Right renal cortex interstitium (tissue), 3 donors: Measurements from ENCODE around the gene CYFIP1. TPM values are rescaled to one million over a fixed set of nuclear protein-coding genes. Genes with fewer than 3 reads are reported as not detected.

Experiments
- DNase-seq, 3 donors: peaks; one replicate each; pipeline ENCODE4 v3.0.0-alpha.2; 2013; ENCODE audit warnings: low read depth in 3 of 3, low spot score in 2 of 3
- polyA plus RNA-seq, 3 donors: library from polyadenylated mRNA; unstranded; fragments of 120-200 nt; gene quantifications; one replicate each; pipeline ENCODE4 v1.2.1, GENCODE V29; 2013; ENCODE audit not compliant: insufficient read length in 3 of 3

CYFIP1 gene
- polyA plus RNA-seq, 3 donors: 86.0 to 94.7 (median 92.1) TPM

- no peak for DNase-seq
Measured at GRCh38 chr15:22893881-22894280, 86.3 kb downstream of the CYFIP1 start.

DNA sequence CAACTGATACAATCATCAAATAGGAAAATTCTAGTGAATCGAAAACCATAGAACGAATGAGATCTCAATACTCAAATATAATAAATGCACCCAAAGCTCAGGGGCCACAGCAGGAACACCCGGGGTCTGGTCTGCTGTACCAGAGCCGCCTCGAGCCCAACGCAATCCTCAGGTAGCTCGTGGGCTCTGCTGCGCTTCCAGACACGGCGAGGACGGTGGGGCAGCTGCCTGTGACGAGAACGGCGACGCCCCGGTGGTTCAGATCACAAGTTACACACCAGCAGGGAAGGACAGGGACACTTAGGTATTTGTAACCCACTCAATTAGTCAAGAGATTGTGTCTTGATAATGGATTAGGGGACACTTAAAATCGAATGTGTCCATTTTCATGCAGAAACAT is 87.1 kb downstream of the CYFIP1 start:
- no peak for DNase-seq

DNA sequence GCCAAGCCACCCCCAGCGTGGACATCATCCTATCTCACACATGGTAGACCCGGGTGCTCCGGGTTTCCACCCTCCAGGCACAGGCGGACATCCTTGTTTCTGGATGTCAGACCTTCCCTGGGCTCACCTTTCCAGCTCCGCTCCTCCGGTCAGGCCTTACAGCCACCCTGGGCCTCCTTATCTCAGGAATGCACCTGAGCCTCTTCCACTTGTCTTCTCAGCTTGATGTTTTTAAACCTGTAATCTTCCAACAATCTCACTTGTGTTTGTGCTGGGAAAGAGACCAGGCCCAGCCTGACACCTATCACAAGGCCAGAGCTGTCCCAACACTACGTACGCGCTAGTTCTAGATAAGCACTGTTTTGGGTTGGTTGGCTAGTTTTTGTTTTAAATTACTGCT is 87.8 kb downstream of the CYFIP1 start:
- DNase-seq: no peak

GRCh38 chr15:22891426-22892210 is 88.5 kb downstream of the CYFIP1 start:
- DNase-seq: no peak

GRCh38 chr15:22890296-22890695 is 89.9 kb downstream of the CYFIP1 start:
- DNase-seq: no peak

DNA sequence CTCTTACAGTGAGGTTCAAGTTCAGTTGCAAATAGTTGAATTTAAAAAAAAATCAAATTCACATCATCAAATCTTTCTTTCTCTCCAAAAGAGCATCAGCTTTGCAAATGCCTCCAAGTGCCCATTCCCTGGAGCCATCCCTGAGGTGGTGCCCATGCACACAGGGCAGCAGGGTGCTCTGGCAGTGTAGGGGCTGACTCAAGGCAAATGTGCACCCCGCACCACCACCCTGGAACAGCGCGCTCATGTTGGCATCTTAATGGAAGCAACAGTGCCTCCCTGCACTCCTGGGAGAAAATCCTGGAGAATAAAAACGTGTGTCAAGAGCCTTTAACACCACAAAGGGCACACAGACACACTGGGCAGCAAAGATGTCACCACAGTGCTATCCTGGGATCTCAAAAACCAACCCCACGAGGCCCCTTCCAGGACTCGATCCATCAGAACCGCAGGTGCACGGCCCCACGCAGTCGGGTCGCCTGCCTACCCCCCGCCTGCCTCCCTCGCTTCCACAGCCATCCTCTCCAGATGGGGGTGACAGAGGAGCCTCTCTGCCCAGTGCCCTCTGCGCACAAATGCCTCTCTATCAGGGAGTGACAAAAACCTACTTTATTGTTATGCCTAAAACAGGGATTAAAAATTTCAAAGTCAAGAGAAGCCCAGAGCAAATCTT is 90.9 kb downstream of the CYFIP1 start:
- no peak for DNase-seq

DNA sequence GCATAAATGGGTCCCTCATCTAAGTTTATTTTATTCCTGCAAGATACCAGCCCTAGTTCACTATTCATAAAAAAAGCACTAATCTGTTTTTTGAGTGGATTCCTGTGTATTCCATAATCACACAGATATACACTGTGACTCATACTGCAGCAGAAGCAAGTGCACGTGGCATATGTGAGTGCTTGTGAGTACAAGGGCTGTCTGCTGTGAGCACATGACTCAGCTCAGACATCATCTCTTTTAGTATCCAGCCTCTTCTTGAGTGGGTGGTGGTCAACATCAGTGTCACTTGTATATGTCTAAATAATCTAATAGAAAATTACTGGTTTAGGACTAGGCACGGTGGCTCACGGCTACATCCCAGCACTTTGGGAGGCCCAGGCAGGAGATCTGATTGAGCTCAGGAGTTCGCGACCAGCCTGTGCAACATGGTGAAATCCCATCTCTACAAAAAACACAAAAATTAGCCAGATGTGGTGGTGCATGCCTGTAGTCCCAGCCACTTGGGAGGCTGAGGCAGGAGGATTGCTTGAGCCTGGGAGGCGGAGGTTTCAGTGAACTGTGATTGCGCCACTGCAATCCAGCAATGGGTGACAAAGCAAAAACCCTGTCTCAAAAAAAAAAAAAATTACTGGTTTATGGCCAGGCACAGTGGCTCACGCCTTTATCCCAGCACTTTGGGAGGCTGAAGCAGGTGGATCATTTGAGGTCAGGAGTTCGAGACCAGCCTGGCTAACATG is 91.9 kb downstream of the CYFIP1 start:
- no peak for DNase-seq

DNA sequence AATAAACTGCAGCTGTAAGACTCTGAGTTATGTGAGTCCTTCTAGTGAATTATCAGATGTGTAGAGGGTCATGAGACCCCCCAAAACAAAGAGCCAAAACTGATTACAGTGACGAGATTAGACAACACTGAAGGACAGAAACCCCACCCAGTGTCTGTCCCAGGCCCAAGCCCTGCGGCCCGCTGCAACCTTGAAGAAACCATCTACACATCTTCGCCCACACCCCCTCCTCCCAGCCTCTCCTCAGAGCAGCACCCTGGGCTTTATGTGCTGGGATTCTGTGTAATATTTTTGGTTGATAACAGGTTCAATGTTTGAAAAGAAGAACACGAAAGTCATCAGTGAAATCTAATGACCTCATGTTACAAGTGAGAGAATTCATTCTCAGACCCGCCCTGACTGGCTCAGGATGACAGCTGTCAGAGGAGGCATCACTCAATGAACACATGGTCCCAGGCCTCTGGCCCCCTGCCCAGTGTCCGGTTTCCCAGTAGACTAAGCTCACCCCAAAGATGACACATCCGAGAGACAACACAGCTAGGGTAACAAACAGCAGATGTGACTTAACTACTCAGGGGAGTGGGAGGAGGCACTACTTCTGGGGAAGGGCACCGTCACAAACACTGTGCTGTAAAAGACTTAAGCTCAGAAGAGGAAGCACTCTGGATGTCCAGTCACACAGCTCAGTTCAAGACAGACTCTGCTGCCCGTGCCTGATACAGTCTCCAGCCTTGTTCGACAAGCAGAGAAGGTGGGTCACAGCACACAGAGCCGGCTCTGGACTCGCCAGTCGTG is 92.8 kb downstream of the CYFIP1 start:
- no peak for DNase-seq

DNA sequence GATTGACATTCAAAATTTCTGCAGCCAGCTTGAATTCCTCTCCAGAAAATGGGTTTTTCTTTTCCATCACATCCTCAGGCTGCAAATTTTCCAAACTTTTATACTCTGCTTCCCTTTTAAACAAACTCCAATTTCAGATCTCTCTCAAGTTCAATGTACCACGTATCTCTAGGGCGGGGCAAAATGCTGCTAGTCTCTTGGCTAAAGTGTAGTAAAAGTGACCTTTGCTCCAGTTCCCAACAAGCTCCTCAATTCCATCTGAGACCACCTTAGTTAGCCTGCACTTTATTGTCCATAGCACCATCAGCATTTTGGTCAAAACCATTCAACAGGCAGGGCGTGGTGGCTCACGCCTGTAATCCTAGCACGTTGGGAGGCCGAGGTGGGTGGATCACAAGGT is 95.0 kb downstream of the CYFIP1 start:
- DNase-seq: no peak

GRCh38 chr15:22884344-22884743 is 95.8 kb downstream of the CYFIP1 start:
- no peak for DNase-seq

DNA sequence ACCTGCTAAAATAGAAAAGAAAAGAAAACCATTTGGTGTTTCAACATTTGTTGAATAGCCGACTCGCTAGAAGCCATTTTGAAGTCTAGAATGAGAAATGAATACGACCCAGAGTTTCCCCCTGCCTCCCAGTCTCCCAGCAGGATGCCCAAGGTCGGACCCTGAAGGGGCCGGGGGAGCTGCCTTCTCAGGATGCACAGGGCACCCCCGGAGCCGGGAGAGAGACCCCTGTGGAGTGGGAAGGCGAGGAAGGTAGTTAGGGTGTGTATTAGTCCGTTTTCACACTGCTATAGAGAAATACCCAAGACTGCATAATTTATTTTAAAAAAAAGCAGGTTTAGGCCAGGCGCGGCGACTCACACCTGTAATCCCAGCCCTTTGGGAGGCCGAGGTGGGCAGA is 97.0 kb downstream of the CYFIP1 start:
- DNase-seq: no peak

- DNase-seq: no peak
Measured at GRCh38 chr15:22881739-22882440, 98.3 kb downstream of the CYFIP1 start.

DNA sequence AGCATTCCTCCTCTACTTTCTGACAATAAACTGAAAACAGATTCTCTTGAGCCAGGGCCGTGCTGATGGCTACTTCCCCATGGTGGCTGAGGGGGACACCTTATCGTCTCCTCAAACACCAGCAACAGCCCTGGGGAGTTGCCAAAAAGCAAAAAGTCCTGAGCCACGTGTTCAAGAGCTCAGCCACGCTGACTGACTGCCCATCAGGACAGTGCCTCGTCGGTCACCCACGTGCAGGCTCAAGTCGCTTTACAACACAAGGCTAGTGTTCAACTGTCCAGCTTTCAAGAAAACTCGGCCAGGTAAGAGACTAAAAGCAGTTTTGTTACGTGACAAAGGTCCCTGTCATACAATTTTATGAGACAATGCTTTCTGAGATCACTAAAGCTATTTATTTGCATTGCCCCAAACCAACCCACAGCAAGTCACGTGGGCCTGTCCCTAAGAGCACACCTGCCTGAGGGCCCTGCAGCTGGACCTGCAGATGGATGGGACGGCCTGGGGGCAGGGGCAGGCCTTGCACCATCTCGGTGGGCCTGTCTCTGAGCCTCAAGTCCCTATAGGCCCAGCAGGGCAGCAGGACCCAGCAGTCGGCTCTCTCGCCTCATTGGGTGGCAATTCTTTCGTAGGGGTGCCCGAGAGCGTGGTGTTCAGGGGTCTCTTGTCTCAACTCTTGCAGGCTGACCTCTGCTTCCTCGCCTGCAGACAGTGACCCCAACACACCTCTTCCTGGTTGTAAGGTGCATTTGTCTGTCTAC is 99.0 kb downstream of the CYFIP1 start:
- DNase-seq: no peak

GRCh38 chr15:22880068-22880980 is 99.8 kb downstream of the CYFIP1 start:
- no peak for DNase-seq

GRCh38 chr15:22878103-22878502 is 102.1 kb downstream of the CYFIP1 start:
- no peak for DNase-seq

DNA sequence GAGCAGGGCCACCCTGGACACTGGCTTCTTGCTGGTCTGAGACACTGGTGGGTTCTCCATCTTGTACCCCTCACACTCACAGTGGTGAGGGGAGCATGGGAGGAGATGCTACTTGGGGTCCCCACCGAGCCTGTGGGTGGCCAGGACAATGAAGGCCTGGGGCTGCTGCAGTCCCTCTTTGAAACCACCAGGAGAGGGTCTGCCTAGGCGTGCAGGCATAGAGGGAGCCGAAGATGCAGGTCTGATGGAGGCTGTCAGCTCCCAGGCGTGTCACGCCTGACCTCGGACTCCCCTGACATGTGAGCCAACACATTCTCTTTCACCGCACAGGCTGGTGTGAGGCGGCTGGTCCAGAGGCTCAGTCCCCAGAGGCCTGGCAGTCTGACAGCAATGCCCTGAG is 102.6 kb downstream of the CYFIP1 start:
- no peak for DNase-seq

GRCh38 chr15:22877117-22877516 is 103.1 kb downstream of the CYFIP1 start:
- no peak for DNase-seq

DNA sequence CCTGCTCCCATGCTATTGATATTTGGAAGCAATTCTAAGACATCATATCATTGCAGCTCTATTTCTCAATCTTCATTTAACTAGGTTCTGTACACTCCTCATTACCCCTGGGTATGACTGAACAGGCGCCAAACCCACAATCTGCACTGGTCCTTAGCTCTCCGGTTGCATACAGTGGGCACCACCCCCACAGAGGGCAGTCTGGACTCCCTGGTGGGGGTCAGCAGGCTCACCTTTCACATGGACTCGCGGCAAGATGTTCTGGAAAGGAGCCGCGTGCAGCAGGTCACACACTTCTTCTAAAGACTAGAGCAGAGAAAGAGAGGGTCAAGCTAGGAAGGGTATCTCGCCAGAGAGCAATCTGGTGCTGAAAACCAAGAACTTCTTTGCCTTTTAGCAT is 105.2 kb downstream of the CYFIP1 start:
- no peak for DNase-seq
